Epithelial cell of proximal tubule (primary cell): ENCODE data around the gene RAD51B. TPM values are rescaled to one million over a fixed set of nuclear protein-coding genes. Genes with fewer than 3 reads are reported as not detected.

Source experiments
- DNase-seq: peaks from one replicate; pipeline ENCODE4 v3.0.0-alpha.2; 2011; ENCODE audit warnings: low read depth
- H3K4me3 ChIP-seq: 2 replicates; pipeline ENCODE4 v1.5.1; 2011; ENCODE audit warnings: low read depth, mild to moderate bottlenecking, low read length
- CTCF ChIP-seq: conservative IDR thresholded peaks from 2 replicates; pipeline ENCODE4 v1.5.1; 2012; ENCODE audit warnings: low read depth, mild to moderate bottlenecking, low read length
- total RNA-seq: library from RNA; depleted of rRNA; stranded (reverse); fragments of >200 nt; gene quantifications from 2 replicates; pipeline ENCODE4 v1.2.3, GENCODE V29; 2015

RAD51B gene
- total RNA-seq, 1 donor from 2014 or later, result 6.3 TPM

GRCh38 chr14:68223631-68224030, 404.1 kb downstream of the RAD51B start:
- H3K4me3 ChIP-seq, result no peak overlapping the region
- no peak for DNase-seq
- TF ChIP-seq CTCF, result no peak

GRCh38 chr14:68225321-68225720, 405.7 kb downstream of the RAD51B start:
- DNase-seq, result no peak
- TF ChIP-seq CTCF, result no peak

GRCh38 chr14:68226523-68226922, 406.9 kb downstream of the RAD51B start:
- DNase-seq, result no peak
- no peak for TF ChIP-seq CTCF
- no peak overlapping the region for H3K4me3 ChIP-seq

More at GRCh38 chr14:68225321-68225720, 405.7 kb downstream of the RAD51B start:
- H3K4me3 ChIP-seq, result no peak overlapping the region

GRCh38 chr14:68228656-68229055, 409.1 kb downstream of the RAD51B start:
- DNase-seq, result no peak
- no peak for TF ChIP-seq CTCF
- H3K4me3 ChIP-seq, result no peak overlapping the region

- no peak for TF ChIP-seq CTCF
- no peak for DNase-seq
- H3K4me3 ChIP-seq, result no peak overlapping the region
Measured at GRCh38 chr14:68229423-68230100, 410.0 kb downstream of the RAD51B start.

GRCh38 chr14:68230202-68230949, 410.8 kb downstream of the RAD51B start:
- H3K4me3 ChIP-seq, result no peak overlapping the region

More at GRCh38 chr14:68230202-68230949, 410.8 kb downstream of the RAD51B start:
- no peak for DNase-seq
- no peak for TF ChIP-seq CTCF
